Posterior vena cava (tissue), 2 donors: Measurements from ENCODE around the gene NIM1K. TPM values are rescaled to one million over a fixed set of nuclear protein-coding genes. Genes with fewer than 3 reads are reported as not detected.

ENCODE experiments used
- DNase-seq: peaks from one replicate; pipeline ENCODE4 v3.0.0-alpha.2; 2020; ENCODE audit warnings: low spot score
- intact Hi-C, 2 donors: fragments of 100-400 bp; cut with DNase I; formaldehyde crosslinking; loops; one replicate each; pipeline versions ENCODE4 v1.14.1 to v1.14.2; 2022 to 2023
- total RNA-seq, 2 donors: library from RNA; stranded (reverse); fragmentation: NEBNext Ultra II Directional; extraction: Animal tissue kit (Norgen Biotek cat#: 25700); gene quantifications; one replicate each; pipeline ENCODE4 v1.2.1, GENCODE V29; 2021
- donor health status: DM: yes; HTN: yes; CAD: no.
- donor health status: DM: yes; HTN: yes; CAD: no.

NIM1K gene
- total RNA-seq, 2 donors from 2014 or later: 0.67 to 0.83 TPM

DNA sequence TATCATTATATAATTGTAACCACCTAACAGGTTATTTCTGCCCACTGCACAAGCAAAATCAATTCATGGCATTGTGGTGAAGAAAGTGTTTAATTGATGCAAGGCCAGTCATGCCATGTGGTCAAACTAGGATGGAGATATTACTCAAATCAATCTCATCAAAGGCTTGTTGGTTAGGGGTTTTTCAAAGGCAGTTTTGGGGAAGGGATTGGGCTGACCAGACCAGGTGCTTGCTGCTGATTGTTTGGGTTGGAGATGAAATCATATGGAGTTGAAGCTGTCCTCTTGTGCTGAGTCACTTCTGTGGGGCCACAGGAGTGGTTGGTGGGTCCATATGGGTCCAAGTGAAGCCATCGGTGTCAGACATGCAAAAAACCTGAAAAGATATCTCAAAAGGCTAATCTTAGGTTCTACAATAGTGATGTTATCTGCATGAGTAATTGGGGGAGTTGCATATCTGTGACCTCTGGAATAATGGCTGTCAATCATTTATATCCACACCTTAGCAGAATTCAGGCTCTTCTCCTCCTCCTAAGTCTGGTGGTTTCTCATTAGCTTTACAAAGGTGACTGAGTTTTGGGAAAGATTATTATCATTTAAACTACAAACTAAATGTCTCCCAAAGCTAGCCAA lies 76.3 kb downstream of the NIM1K start:
- intact Hi-C loops: no loop called here

DNA sequence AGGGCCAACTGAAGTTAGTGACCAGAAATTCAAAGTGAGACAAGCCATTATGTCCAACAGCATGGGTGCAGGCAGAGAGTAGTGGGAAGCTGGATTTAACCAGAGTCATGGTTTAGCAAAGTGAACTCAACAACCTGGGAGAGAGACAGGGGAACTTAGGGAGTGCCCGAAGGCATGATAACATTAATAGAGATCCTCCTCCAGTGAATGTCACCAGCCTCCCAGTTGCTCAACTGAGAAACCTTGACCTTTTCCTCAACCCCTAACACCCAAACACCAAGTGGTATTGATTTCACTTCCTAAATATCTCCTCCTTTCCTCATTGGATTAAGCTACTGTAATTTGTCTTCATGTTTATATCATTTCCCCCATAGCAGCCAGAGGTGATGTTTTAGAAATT lies 78.6 kb downstream of the NIM1K start:
- intact Hi-C loops: no loop called here

More for the DNA sequence above, 76.3 kb downstream of the NIM1K start:
- DNase-seq: no peak

GRCh38 chr5:43273552-43273951 lies 81.5 kb downstream of the NIM1K start:
- DNase-seq: no peak
- intact Hi-C loops: no loop called here

More for the DNA sequence above, 78.6 kb downstream of the NIM1K start:
- no peak for DNase-seq

DNA sequence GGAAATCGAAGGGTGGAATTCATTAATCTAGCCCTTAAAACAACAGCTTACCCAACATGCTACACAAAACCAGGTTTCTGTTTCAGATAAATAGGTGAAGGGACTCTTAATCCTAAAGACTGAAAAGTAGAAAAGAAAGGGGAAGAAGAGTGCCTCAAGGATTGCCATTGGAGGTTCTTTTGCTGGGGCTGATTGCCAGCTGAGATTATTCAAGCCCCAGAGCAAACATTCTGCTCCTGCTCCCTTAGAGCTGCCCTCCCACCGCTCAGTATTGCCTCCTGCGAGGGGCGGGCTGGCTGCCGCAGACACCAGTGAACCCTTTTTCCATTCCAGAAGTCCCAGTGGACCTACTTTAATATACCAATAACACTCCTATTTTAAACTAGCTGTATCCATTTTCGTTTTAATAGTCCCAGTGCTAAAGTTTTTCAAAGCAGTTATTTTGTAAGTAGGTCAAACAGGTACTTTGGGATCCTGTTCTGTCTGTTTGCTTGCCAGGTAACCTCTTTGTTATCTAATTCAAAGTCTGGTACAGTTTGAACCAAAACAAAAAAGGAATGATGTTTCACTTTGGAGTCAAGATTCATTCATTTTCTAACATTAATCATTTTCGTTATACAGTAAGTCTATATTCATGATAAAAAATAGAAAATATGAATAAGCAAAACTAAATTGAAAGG lies 82.5 kb downstream of the NIM1K start:
- intact Hi-C loops: no loop called here
- DNase-seq: no peak

DNA sequence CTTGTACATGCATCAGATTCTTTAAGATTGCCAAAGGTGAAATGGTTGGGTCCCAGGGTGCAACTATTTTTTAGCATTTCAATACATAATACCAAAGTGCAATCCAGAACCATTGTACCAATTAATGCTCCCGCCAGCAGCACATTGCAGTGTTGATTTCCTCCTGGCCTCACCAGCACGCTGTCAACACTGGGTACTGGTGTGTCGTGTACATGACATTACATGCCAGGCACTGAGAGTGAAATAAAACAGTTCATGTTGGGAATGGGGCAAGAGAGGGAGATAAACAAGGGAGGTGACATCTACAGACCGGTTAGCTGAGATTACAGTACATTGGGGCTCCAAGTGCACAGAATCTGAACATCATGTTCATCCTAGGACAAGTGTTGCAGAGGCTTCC lies 83.4 kb downstream of the NIM1K start:
- no peak for DNase-seq
- intact Hi-C loops: no loop called here

- DNase-seq: no peak
- intact Hi-C loops: no loop called here
Observed at GRCh38 chr5:43279548-43280274, 87.7 kb downstream of the NIM1K start.

- no peak for DNase-seq
- intact Hi-C loops: no loop called here
Observed at GRCh38 chr5:43281840-43282658, 90.0 kb downstream of the NIM1K start.

DNA sequence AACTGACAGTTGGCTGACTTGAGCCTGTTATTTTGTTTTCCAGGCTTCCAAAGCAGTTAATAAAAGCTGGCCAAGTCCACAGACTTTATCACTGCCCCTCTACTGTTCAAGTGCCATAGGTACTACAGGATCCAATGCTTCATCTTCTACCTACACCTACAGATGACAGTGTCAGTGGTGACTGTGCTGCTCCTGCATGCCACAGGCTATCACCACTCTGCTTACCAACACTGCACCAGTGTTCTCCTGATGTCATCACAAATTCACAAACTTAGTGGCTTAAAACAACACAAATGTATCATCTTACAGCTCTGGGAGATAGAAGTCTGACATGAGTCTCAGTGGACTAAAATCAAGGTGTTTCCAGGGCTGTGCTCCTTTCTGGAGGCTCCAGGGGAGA lies 94.6 kb downstream of the NIM1K start:
- intact Hi-C loops: no loop called here
- no peak for DNase-seq

- no peak for DNase-seq
- intact Hi-C loops: no loop called here
Observed at GRCh38 chr5:43287493-43287892, 95.5 kb downstream of the NIM1K start.

DNA sequence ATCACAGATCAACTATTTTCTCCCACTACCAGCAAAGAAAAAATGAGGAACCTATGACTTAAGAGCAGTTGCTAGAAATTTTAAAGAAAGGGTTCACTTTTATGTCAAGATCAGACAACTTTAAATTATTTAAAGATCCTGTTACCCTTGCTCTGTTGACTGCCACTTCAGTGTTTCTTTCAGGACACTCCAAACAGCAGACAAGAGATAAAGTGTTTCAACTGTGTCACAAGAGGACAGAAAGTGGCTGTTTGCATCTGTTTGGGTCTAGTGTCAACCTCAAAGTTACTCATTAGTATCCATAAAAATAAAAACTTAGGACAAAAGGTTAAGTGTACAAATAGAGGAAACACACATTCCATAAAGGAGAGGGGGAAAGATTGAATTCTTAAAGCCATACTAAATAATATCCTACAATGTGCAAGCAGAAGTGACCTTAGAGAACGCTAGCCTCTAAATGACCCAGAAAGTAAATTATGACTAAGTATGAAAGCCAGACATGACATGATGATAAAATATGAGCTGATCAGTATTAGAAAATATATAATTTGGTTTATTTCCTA lies 96.3 kb downstream of the NIM1K start:
- intact Hi-C loops: no loop called here
- no peak for DNase-seq

- DNase-seq: no peak
- intact Hi-C loops: no loop called here
Observed at GRCh38 chr5:43290726-43291125, 98.7 kb downstream of the NIM1K start.

DNA sequence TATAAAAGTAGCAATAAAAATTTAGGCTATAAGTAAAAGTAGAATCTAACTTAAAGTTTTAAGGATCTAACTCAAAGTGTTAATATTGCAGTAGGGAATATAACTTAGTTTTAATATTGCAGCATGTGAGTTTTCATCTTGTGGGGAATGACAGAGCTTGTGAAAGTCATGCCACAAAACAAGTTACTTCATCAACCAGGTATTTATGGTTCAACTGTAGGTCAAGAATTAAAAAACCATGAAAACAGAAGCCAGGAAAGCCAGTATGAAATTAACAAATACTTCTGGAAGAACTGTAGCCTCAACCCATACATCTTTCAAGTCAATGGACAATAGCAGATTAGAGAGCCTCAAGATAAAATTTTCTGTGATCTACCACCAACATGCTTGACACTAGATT lies 102.2 kb downstream of the NIM1K start:
- intact Hi-C loops: no loop called here
- DNase-seq: no peak

- intact Hi-C loops: no loop called here
- no peak for DNase-seq
Observed at GRCh38 chr5:43295202-43295601, 103.2 kb downstream of the NIM1K start.

- intact Hi-C loops: no loop called here
- no peak for DNase-seq
Observed at GRCh38 chr5:43296835-43297234, 104.8 kb downstream of the NIM1K start.

GRCh38 chr5:43298443-43298842 lies 106.4 kb downstream of the NIM1K start:
- no peak for DNase-seq
- intact Hi-C loops: no loop called here

- no peak for DNase-seq
- intact Hi-C loops: no loop called here
Observed at GRCh38 chr5:43300112-43300511, 108.1 kb downstream of the NIM1K start.

DNA sequence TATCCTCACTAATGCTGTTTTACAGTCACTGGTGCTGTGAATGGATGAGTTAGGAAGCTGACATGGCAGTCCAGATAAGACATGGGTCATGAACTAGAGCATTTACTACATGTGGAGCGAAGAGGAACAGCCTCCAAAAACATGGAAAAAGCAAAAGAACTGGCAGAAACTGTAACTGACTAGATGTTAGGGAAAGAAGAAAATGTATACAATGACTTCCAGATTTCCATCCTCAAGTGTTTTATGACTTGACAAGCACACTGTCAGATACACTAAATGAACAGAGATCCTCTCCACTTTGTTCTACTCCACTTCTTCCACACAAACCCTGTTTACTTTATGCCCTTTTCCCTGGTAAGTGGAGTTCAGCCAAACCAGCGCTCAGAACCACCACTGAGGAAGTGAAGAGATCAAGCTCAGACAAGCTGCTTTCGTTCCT lies 109.6 kb downstream of the NIM1K start:
- intact Hi-C loops: no loop called here
- DNase-seq: no peak

- intact Hi-C loops: no loop called here
- DNase-seq: no peak
Observed at GRCh38 chr5:43302481-43302880, 110.5 kb downstream of the NIM1K start.

DNA sequence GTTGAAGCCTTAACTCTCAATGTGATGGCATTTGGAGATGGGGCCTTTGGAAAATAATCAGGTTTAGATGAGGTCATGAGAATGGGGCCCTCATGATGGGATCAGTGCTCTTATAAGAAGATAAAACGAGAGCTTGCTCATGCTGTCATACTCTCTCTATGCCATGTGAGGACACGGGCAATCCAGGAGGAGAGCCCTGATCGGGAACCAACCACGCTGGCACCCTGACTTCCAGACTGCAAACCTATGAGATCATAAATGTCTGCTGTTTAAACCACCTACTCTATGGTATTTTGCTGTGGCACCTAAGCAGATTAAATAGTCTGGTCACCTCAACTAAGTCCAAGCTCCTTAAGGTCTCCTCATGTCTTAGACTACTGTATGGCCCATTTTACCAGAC lies 111.2 kb downstream of the NIM1K start:
- intact Hi-C loops: no loop called here

More for the DNA sequence above, 111.2 kb downstream of the NIM1K start:
- no peak for DNase-seq
